ENCODE measurements around the gene PPFIA1. TPM values are rescaled to one million over a fixed set of nuclear protein-coding genes. Genes with fewer than 3 reads are reported as not detected.

Gene PPFIA1
- total and polyA plus RNA-seq, 2 of the 13 experiments (the other 11 are each of a cell fraction or from before 2014, with no cell fraction given) = 29.9 to 45.2 TPM

- intact Hi-C loops (cut with micrococcal nuclease; ENCODE audit: unreplicated experiment) (no loop called here), in situ Hi-C loops (cut with HindIII; ENCODE audit: extremely low pct_ligation_motif_present, low pct_unique_long_range_greater_than_20kb) (no loop called here)
- Histone ChIP-seq H3K4me2 (ENCODE audit: low read depth, low read length) (no peak overlapping the region), H3K79me2 (ENCODE audit: insufficient read depth, low read length) (no peaks in the 10 kb centered on the region), H3K27me3 (ENCODE audit: control insufficient read depth in 1 of 2, insufficient read depth in 2 of 2, low read length in 2 of 2) (no peaks in the 10 kb centered on the region), H3K4me1 (ENCODE audit: insufficient read depth, low read length) (no peaks in the 10 kb centered on the region), H4K20me1 (ENCODE audit: insufficient read depth, low read length) (no peaks in the 10 kb centered on the region), H3K36me3 (replicated peaks in 1 of 2; ENCODE audit: control insufficient read depth in 1 of 2, insufficient read depth in 2 of 2, low read length in 2 of 2) (peaks cover 10 to 48% of the 10 kb centered on the region in 2 experiments), H3K9me3 (ENCODE audit: low read length) (no peaks in the 10 kb centered on the region), H3K27ac (ENCODE audit: extremely low read length, insufficient read depth, low read length) (no peak overlapping the region), H3K4me3 (replicated peaks in 1 of 3; ENCODE audit: insufficient read depth in 1 of 3, low read depth in 2 of 3, low read length in 3 of 3) (no peak overlapping the region), H2AFZ (ENCODE audit: low read length) (no peak overlapping the region), H3K9ac (ENCODE audit: insufficient read depth, low read depth, low read length) (no peak overlapping the region)
- no peak for DNase-seq (ENCODE audit: low spot score)
- no peak for FAIRE-seq
- ChIA-PET CTCF (ENCODE audit: low intra/inter-chr PET ratio, low total read pairs) (no interaction called here), POLR2A (no interaction called here)
- 98% methylated on average over 25 of the region's 25 CpGs for WGBS (ENCODE audit: low lambda C conversion rate)
- no peak for ATAC-seq
- no peak for TF ChIP-seq RFX3 (CRISPR knock-in tag; IDR thresholded peaks at IDR 0.05)
- TF ChIP-seq HHEX (CRISPR knock-in tag; IDR thresholded peaks at IDR 0.05) = no peak
- TF ChIP-seq RARA (CRISPR knock-in tag; IDR thresholded peaks at IDR 0.05) = no peak
- no peak for TF ChIP-seq ZNF766 (CRISPR knock-in tag; IDR thresholded peaks at IDR 0.05; ENCODE audit: borderline replicate concordance)
- TF ChIP-seq TEAD2 (CRISPR knock-in tag; IDR thresholded peaks at IDR 0.05) = no peak
- no TSS peak for BruUV-seq (replicated peaks)
These were observed 94.5 kb downstream of the PPFIA1 start for GRCh38 chr11:70364745-70365543.

DNA sequence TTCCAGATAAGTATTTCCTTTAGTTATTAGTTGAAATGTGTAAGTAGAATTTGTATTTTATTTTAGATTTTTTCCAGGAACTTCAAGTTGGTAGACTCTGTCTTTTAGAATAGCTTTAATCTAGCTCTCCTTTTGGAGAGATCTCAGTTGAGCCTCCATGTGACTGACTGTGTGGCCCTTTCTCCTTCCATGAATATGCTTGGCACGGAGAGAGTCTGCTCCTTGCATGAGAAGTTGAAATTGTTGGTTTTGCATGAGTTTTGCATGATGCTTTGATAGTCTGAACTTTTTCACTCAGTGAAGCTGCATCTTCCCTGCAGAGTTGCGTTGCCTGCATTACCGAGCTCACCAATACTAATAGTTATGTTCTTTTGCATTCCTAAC is 95.0 kb downstream of the PPFIA1 start:
- peaks cover 8 to 44% of the 10 kb centered on the region in 2 experiments for H3K36me3 ChIP-seq (replicated peaks in 1 of 2; ENCODE audit: control insufficient read depth in 1 of 2, insufficient read depth in 2 of 2, low read length in 2 of 2)
- no peak for TF ChIP-seq FOXM1 (CRISPR knock-in tag; IDR thresholded peaks at IDR 0.05)
- no peak for TF ChIP-seq TERF1 (CRISPR knock-in tag; IDR thresholded peaks at IDR 0.05)
- no peak for TF ChIP-seq NR1H2 (CRISPR knock-in tag; IDR thresholded peaks at IDR 0.05; ENCODE audit: borderline replicate concordance, low read depth)
- no peak for TF ChIP-seq ZSCAN20 (CRISPR knock-in tag; IDR thresholded peaks at IDR 0.05; ENCODE audit: borderline replicate concordance)
- ChIA-PET CTCF (ENCODE audit: low intra/inter-chr PET ratio, low total read pairs) (no interaction called here), POLR2A (no interaction called here)
- H3K4me1 ChIP-seq (ENCODE audit: insufficient read depth, low read length) = no peaks in the 10 kb centered on the region
- intact Hi-C loops (cut with micrococcal nuclease; ENCODE audit: unreplicated experiment) = no loop called here
- no peak for DNase-seq (ENCODE audit: low spot score)
- H3K9ac ChIP-seq (ENCODE audit: insufficient read depth, low read depth, low read length) = no peak overlapping the region
- 98% methylated on average over 3 of the region's 3 CpGs for whole genome bisulfite sequencing (ENCODE audit: low lambda C conversion rate)
- no peaks in the 10 kb centered on the region for H4K20me1 ChIP-seq (ENCODE audit: insufficient read depth, low read length)
- no peaks in the 10 kb centered on the region for H3K27me3 ChIP-seq (ENCODE audit: control insufficient read depth in 1 of 2, insufficient read depth in 2 of 2, low read length in 2 of 2)
- H3K79me2 ChIP-seq (ENCODE audit: insufficient read depth, low read length) = no peaks in the 10 kb centered on the region
- BruUV-seq (replicated peaks) = no TSS peak
- in situ Hi-C loops (cut with HindIII; ENCODE audit: extremely low pct_ligation_motif_present, low pct_unique_long_range_greater_than_20kb) = no loop called here
- no peak for ATAC-seq
- no peaks in the 10 kb centered on the region for H3K9me3 ChIP-seq (ENCODE audit: low read length)
- no peak overlapping the region for H2AFZ ChIP-seq (ENCODE audit: low read length)
- no peak overlapping the region for H3K4me2 ChIP-seq (ENCODE audit: low read depth, low read length)
- no peak overlapping the region for H3K4me3 ChIP-seq (replicated peaks in 1 of 3; ENCODE audit: insufficient read depth in 1 of 3, low read depth in 2 of 3, low read length in 3 of 3)
- H3K27ac ChIP-seq (ENCODE audit: extremely low read length, insufficient read depth, low read length) = no peak overlapping the region
- no peak for FAIRE-seq

Measured in HepG2 (cell line).